Thyroid gland (tissue), 4 donors: Measurements from ENCODE around the gene PABPN1L. TPM values are rescaled to one million over a fixed set of nuclear protein-coding genes. Genes with fewer than 3 reads are reported as not detected.

Source experiments
- DNase-seq, 2 donors: peaks; one replicate each; pipeline ENCODE4 v3.0.0-alpha.2; 2019
- H3K27ac ChIP-seq, 3 donors: fragments of 200-600 bp; sonication (generic); 1 replicate in 2 of 3; 2 replicates in 1 of 3; pipeline ENCODE4 v1.5.1; 2016 to 2019; ENCODE audit warnings: mild to moderate bottlenecking in 1 of 3, moderate library complexity in 1 of 3
- H3K27me3 ChIP-seq: fragments of 200-600 bp; sonication (generic); one replicate; pipeline ENCODE4 v1.5.1; 2019
- H3K36me3 ChIP-seq, 2 donors: fragments of 200-600 bp; sonication (generic); one replicate each; pipeline ENCODE4 v1.5.1; 2016 to 2019
- H3K4me1 ChIP-seq, 2 donors: fragments of 200-600 bp; sonication (generic); one replicate each; pipeline ENCODE4 v1.5.1; 2017 to 2019
- H3K4me3 ChIP-seq, 3 donors: fragments of 200-600 bp; sonication (generic); replicated peaks in 1 of 3; 1 replicate in 2 of 3; 2 replicates in 1 of 3; pipeline ENCODE4 v1.5.1; 2016; ENCODE audit warnings: mild to moderate bottlenecking in 1 of 3
- H3K9me3 ChIP-seq: fragments of 200-600 bp; sonication (generic); one replicate; pipeline ENCODE4 v1.5.1; 2017
- CTCF ChIP-seq, 6 experiments: fragments of 200-600 bp in 3 of 6; fragments of 450-650 bp in 3 of 6; sonication (generic) in 3 of 6; IDR thresholded peaks; one replicate each; pipeline ENCODE4 v1.5.1; 2016 to 2019; ENCODE audit warnings: antibody characterized with exemption in 6 of 6, mild to moderate bottlenecking in 2 of 6, inconsistent platforms in 1 of 6, moderate library complexity in 1 of 6
- POLR2A ChIP-seq, 2 donors: fragments of 450-650 bp; IDR thresholded peaks; one replicate each; pipeline ENCODE4 v1.6.1; 2017; ENCODE audit warnings: antibody characterized with exemption in 2 of 2, mild to moderate bottlenecking in 2 of 2, moderate library complexity in 1 of 2
- WGBS, 2 donors: methylation state at CpG; one replicate each; pipeline ENCODE4 v1.1.5; 2017; 5-methylcytosine and 5-hydroxymethylcytosine counted together
- intact Hi-C: fragments of 100-400 bp; cut with DNase I; formaldehyde crosslinking; loops from one replicate; pipeline ENCODE4 v1.15.1; 2023
- total RNA-seq, 4 donors: library from RNA; depleted of rRNA; stranded (reverse); fragments of >200 nt; gene quantifications; one replicate each; pipeline ENCODE4 v1.2.3, GENCODE V29; 2016

The PABPN1L gene
- total RNA-seq, 4 donors from 2014 or later = not detected

GRCh38 chr16:88841521-88842307 is 24.7 kb downstream of the PABPN1L start:
- no peak overlapping the region for H3K4me3 ChIP-seq
- DNase-seq = no peak
- WGBS, 2 donors = 93 to 95% methylated on average over 28 to 33 of the region's 40 CpGs
- no peak for TF ChIP-seq CTCF (IDR thresholded peaks at IDR 0.05)
- TF ChIP-seq POLR2A (IDR thresholded peaks at IDR 0.05) = no peak
- no peaks in the 10 kb centered on the region for H3K4me1 ChIP-seq
- intact Hi-C loops = no loop called here
- peaks cover 8 to 10% of the 10 kb centered on the region in 2 donors for H3K36me3 ChIP-seq
- H3K9me3 ChIP-seq = no peaks in the 10 kb centered on the region
- H3K27ac ChIP-seq = no peak overlapping the region
- no peaks in the 10 kb centered on the region for H3K27me3 ChIP-seq

- Histone ChIP-seq H3K27me3 (no peaks in the 10 kb centered on the region), H3K4me3 (no peak overlapping the region), H3K27ac (no peak overlapping the region), H3K36me3 (peaks cover 8 to 10% of the 10 kb centered on the region in 2 donors), H3K4me1 (no peaks in the 10 kb centered on the region), H3K9me3 (no peaks in the 10 kb centered on the region)
- no peak for DNase-seq
- intact Hi-C loops = no loop called here
- WGBS, 2 donors = 95 to 98% methylated on average over 19 to 29 of the region's 30 CpGs
- TF ChIP-seq POLR2A (IDR thresholded peaks at IDR 0.05) (no peak), CTCF (IDR thresholded peaks at IDR 0.05) (no peak)
These were observed 25.8 kb downstream of the PABPN1L start for GRCh38 chr16:88840600-88841215.

- no peaks in the 10 kb centered on the region for H3K4me1 ChIP-seq
- TF ChIP-seq CTCF (IDR thresholded peaks at IDR 0.05) (no peak), POLR2A (IDR thresholded peaks at IDR 0.05) (no peak)
- WGBS, 2 donors = 91 to 93% methylated on average over 12 to 16 of the region's 24 CpGs
- no peak for DNase-seq
- no peak overlapping the region for H3K4me3 ChIP-seq
- H3K27me3 ChIP-seq = no peaks in the 10 kb centered on the region
- H3K36me3 ChIP-seq = peaks cover 8 to 10% of the 10 kb centered on the region in 2 donors
- intact Hi-C loops = no loop called here
- H3K27ac ChIP-seq = no peak overlapping the region
- H3K9me3 ChIP-seq = no peaks in the 10 kb centered on the region
These were observed 26.5 kb downstream of the PABPN1L start for GRCh38 chr16:88839745-88840599.

GRCh38 chr16:88839026-88839529 is 27.4 kb downstream of the PABPN1L start:
- H3K27me3 ChIP-seq = no peaks in the 10 kb centered on the region

More at GRCh38 chr16:88839026-88839529, 27.4 kb downstream of the PABPN1L start:
- no peak overlapping the region for H3K4me3 ChIP-seq
- no peak overlapping the region for H3K27ac ChIP-seq
- H3K4me1 ChIP-seq = no peaks in the 10 kb centered on the region
- H3K9me3 ChIP-seq = no peaks in the 10 kb centered on the region
- H3K36me3 ChIP-seq = peaks cover 8 to 10% of the 10 kb centered on the region in 2 donors
- no peak for DNase-seq
- intact Hi-C loops = no loop called here
- no peak for TF ChIP-seq CTCF (IDR thresholded peaks at IDR 0.05)
- no peak for TF ChIP-seq POLR2A (IDR thresholded peaks at IDR 0.05)
- WGBS, 2 donors = 89 to 96% methylated on average over 34 to 37 of the region's 39 CpGs
